Endothelial cell of umbilical vein (primary cell): ENCODE results near the gene ADAMTSL2. TPM values are rescaled to one million over a fixed set of nuclear protein-coding genes. Genes with fewer than 3 reads are reported as not detected.

ENCODE experiments used
- BruUV-seq: library from RNA; stranded (reverse); fragments of 400-500 nt; replicated peaks from 2 replicates; lab custom pipeline; 2021; lab: Mats Ljungman, UMichigan
- CTCF ChIA-PET: fragments of 300-600, 350-600 bp; sonication (Branson Sonifier 250); formaldehyde crosslinking; loops from one replicate; lab custom pipeline; 2021; ENCODE audit warnings: antibody characterized with exemption, inconsistent platforms; lab: Charles Lee
- POLR2A ChIA-PET: fragments of 300-600, 350-600 bp; sonication (Branson Sonifier 250); formaldehyde crosslinking; loops from one replicate; lab custom pipeline; 2021; ENCODE audit warnings: antibody characterized with exemption, inconsistent platforms; lab: Charles Lee
- DNase-seq: peaks from one replicate; pipeline ENCODE4 v3.0.0-alpha.2; 2011; ENCODE audit warnings: low read depth, low spot score
- FAIRE-seq: peaks from 2 replicates; lab custom pipeline; 2011; peaks lifted over from hg19 to GRCh38; lab: Jason Lieb, UNC
- H2AFZ ChIP-seq: 2 replicates; pipeline ENCODE4 v1.6.0; 2012; ENCODE audit warnings: low read depth, low read length, control low read depth, inconsistent platforms
- H3K27ac ChIP-seq: 2 replicates; pipeline ENCODE4 v1.5.1; 2011; ENCODE audit warnings: low read depth, mild to moderate bottlenecking, control low read depth, low read length, moderate library complexity; ENCODE audit not compliant: insufficient read depth
- H3K27me3 ChIP-seq, 2 experiments: 2 replicates each; pipeline versions ENCODE4 v1.6.0 to v1.6.1; 2011; ENCODE audit warnings: low read length in 2 of 2, mixed read lengths in 1 of 2; ENCODE audit not compliant: control insufficient read depth in 2 of 2, insufficient read depth in 2 of 2
- H3K36me3 ChIP-seq, 2 experiments: 2 replicates in 1 of 2; 3 replicates in 1 of 2; pipeline ENCODE4 v1.5.1; 2011; ENCODE audit warnings: low read length in 2 of 2, mild to moderate bottlenecking in 1 of 2, moderate library complexity in 1 of 2; ENCODE audit not compliant: control insufficient read depth in 2 of 2, insufficient read depth in 2 of 2; ENCODE audit errors: extremely low read depth in 1 of 2
- H3K4me1 ChIP-seq: 3 replicates; pipeline ENCODE4 v1.5.1; 2011; ENCODE audit warnings: mild to moderate bottlenecking, low read length; ENCODE audit not compliant: control insufficient read depth, insufficient read depth; ENCODE audit errors: extremely low read depth
- H3K4me2 ChIP-seq: 2 replicates; pipeline ENCODE4 v1.6.1; 2011; ENCODE audit warnings: low read length, control low read depth, mixed read lengths; ENCODE audit not compliant: insufficient read depth
- H3K4me3 ChIP-seq, 3 experiments: fragments of 200-600 bp in 1 of 3; sonication (generic), shearing (Covaris generic) in 1 of 3; replicated peaks in 1 of 3; 2 replicates each; pipeline ENCODE4 v1.5.1; 2011 to 2016; ENCODE audit warnings: control low read depth in 3 of 3, low read length in 3 of 3, mild to moderate bottlenecking in 2 of 3, inconsistent platforms in 1 of 3, low read depth in 1 of 3, moderate library complexity in 1 of 3; ENCODE audit not compliant: insufficient read depth in 1 of 3
- H3K79me2 ChIP-seq: 2 replicates; pipeline ENCODE4 v1.6.0; 2012; ENCODE audit warnings: low read length, inconsistent platforms; ENCODE audit not compliant: control insufficient read depth, insufficient read depth
- H3K9ac ChIP-seq: replicated peaks from 2 replicates; pipeline ENCODE3; 2011; ENCODE audit warnings: low read length, control low read depth; ENCODE audit not compliant: insufficient read depth; ENCODE audit errors: extremely low read depth
- H3K9me1 ChIP-seq: replicated peaks from 3 replicates; pipeline ENCODE4 v1.6.0; 2011; ENCODE audit warnings: mild to moderate bottlenecking, low read length; ENCODE audit not compliant: control insufficient read depth, insufficient read depth; ENCODE audit errors: extremely low read depth
- H3K9me3 ChIP-seq: replicated peaks from 2 replicates; pipeline ENCODE4 v1.5.1; 2012; ENCODE audit warnings: low read length, inconsistent platforms; ENCODE audit not compliant: control insufficient read depth, insufficient read depth
- H4K20me1 ChIP-seq: replicated peaks from 2 replicates; pipeline ENCODE3; 2011; ENCODE audit warnings: mild to moderate bottlenecking, low read length; ENCODE audit not compliant: control insufficient read depth, insufficient read depth; ENCODE audit errors: extremely low read depth
- EZH2 ChIP-seq: IDR thresholded peaks from 2 replicates; pipeline ENCODE4 v1.6.1; 2012; ENCODE audit warnings: borderline replicate concordance, low read depth, mild to moderate bottlenecking, moderate library complexity, low read length, inconsistent platforms; ENCODE audit not compliant: severe bottlenecking
- FOS ChIP-seq: IDR thresholded peaks from 2 replicates; pipeline ENCODE4 v1.6.1; 2011; ENCODE audit warnings: mild to moderate bottlenecking, low read length, moderate library complexity, borderline replicate concordance; ENCODE audit not compliant: insufficient read depth
- GATA2 ChIP-seq: IDR thresholded peaks from 2 replicates; pipeline ENCODE4 v1.7.0; 2011; ENCODE audit warnings: low read depth, mild to moderate bottlenecking, moderate library complexity, mixed read lengths, low read length; ENCODE audit not compliant: insufficient read length, insufficient read depth
- JUN ChIP-seq: IDR thresholded peaks from 2 replicates; pipeline ENCODE4 v1.6.1; 2011; ENCODE audit warnings: borderline replicate concordance, low read depth; ENCODE audit not compliant: insufficient read length, insufficient read depth
- MYC ChIP-seq: IDR thresholded peaks from one replicate; pipeline ENCODE4 v1.6.1; 2011; ENCODE audit warnings: mild to moderate bottlenecking, low read depth, low read length
- POLR2A ChIP-seq: IDR thresholded peaks from 2 replicates; pipeline ENCODE4 v1.6.1; 2012; ENCODE audit warnings: low read depth, mild to moderate bottlenecking, control low read depth, low read length
- POLR2AphosphoS5 ChIP-seq: IDR thresholded peaks from 2 replicates; pipeline ENCODE4 v1.6.1; 2012; ENCODE audit warnings: low read depth, mild to moderate bottlenecking, control low read depth, low read length, moderate library complexity; ENCODE audit not compliant: insufficient read depth
- dilution Hi-C: fragments of 300-500 bp; cut with MboI; formaldehyde crosslinking; loops from one replicate; pipeline ENCODE4 v1.15.0; 2019; ENCODE audit warnings: low sequenced_read_pairs; ENCODE audit not compliant: extremely low pct_ligation_motif_present
- intact Hi-C: fragments of 100-400 bp; cut with micrococcal nuclease; formaldehyde crosslinking; loops from one replicate; pipeline ENCODE4 v1.10.0; 2022
- polyA plus RNA-seq, 4 experiments: library from polyadenylated mRNA; depleted of rRNA in 3 of 4; stranded (reverse) in 3 of 4; unstranded in 1 of 4; fragments of >200 nt; gene quantifications; 2 replicates each; pipeline versions ENCODE4 v1.2.1 to v1.2.3, GENCODE V29; 2011 to 2012; ENCODE audit warnings: missing spikeins in 1 of 4
- total RNA-seq: library from RNA; stranded (reverse); gene quantifications from 2 replicates; pipeline ENCODE4 v1.2.3, GENCODE V29; 2021
- TF ChIP-seq, protein P1 (sequence below), 2 donors: IDR thresholded peaks; 1 replicate in 1 of 2; 2 replicates in 1 of 2; pipeline ENCODE4 v1.5.1; 2011; ENCODE audit warnings: low read length in 2 of 2, mild to moderate bottlenecking in 2 of 2, moderate library complexity in 2 of 2, control low read depth in 1 of 2, inconsistent platforms in 1 of 2, low read depth in 1 of 2; ENCODE audit not compliant: insufficient read depth in 1 of 2; ENCODE audit errors: extremely low read depth in 1 of 2
- TF ChIP-seq, protein P2 (sequence below): IDR thresholded peaks from 2 replicates; pipeline ENCODE4 v1.6.1; 2011; ENCODE audit not compliant: insufficient read depth, insufficient read length

ADAMTSL2 gene
- total and polyA plus RNA-seq, 2 donors (not counting 3 experiments of a cell fraction or from before 2014, with no cell fraction given), result not detected

DNA sequence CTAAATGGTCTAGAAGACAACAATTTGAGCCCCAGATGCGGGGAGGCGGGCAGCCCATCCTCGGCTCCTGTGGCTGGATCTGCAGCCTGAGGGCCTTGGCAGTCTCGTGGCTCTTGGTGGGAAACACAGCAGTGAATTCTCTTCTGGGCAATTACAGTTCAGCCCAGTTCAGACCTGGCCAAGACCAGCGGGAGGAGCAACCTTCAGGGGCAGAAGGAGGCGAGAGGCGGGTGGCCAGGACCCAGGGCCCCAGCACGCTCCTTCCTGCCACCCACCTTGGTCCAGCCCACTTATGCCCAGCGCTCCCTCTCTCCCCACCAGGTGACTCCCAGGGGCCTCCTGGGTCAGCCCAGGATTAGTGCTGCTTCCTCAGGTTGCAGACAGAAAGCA, 17.5 kb upstream of the ADAMTSL2 start:
- H3K9me1 ChIP-seq, result no peaks in the 10 kb centered on the region
- H3K9ac ChIP-seq, result no peak overlapping the region
- H3K36me3 ChIP-seq, result no peaks in the 10 kb centered on the region
- TF ChIP-seq JUN (no peak), EZH2 (no peak), GATA2 (no peak), FOS (no peak), POLR2A (no peak), MYC (no peak), POLR2AphosphoS5 (no peak)
- TF ChIP-seq, protein P1, sequence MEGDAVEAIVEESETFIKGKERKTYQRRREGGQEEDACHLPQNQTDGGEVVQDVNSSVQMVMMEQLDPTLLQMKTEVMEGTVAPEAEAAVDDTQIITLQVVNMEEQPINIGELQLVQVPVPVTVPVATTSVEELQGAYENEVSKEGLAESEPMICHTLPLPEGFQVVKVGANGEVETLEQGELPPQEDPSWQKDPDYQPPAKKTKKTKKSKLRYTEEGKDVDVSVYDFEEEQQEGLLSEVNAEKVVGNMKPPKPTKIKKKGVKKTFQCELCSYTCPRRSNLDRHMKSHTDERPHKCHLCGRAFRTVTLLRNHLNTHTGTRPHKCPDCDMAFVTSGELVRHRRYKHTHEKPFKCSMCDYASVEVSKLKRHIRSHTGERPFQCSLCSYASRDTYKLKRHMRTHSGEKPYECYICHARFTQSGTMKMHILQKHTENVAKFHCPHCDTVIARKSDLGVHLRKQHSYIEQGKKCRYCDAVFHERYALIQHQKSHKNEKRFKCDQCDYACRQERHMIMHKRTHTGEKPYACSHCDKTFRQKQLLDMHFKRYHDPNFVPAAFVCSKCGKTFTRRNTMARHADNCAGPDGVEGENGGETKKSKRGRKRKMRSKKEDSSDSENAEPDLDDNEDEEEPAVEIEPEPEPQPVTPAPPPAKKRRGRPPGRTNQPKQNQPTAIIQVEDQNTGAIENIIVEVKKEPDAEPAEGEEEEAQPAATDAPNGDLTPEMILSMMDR (IDR thresholded peaks at IDR 0.05; ENCODE audit: extremely low read depth in 1 of 2, insufficient read depth in 1 of 2, low read depth in 1 of 2, low read length in 2 of 2), result no peak
- TF ChIP-seq, protein P2, sequence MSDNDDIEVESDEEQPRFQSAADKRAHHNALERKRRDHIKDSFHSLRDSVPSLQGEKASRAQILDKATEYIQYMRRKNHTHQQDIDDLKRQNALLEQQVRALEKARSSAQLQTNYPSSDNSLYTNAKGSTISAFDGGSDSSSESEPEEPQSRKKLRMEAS, result no peak
- FAIRE-seq (no peak), DNase-seq (no peak)
- no peak overlapping the region for H3K27ac ChIP-seq
- no TSS peak for BruUV-seq
- no peak overlapping the region for H3K4me2 ChIP-seq
- H3K4me3 ChIP-seq, result no peak overlapping the region
- H3K9me3 ChIP-seq, result no peaks in the 10 kb centered on the region
- no peaks in the 10 kb centered on the region for H3K79me2 ChIP-seq
- dilution Hi-C loops, result no loop called here
- POLR2A ChIA-PET, result no interaction called here
- CTCF ChIA-PET, result no interaction called here
- no peaks in the 10 kb centered on the region for H3K4me1 ChIP-seq
- intact Hi-C loops, result no loop called here
- no peak overlapping the region for H2AFZ ChIP-seq
- H3K27me3 ChIP-seq, result no peaks in the 10 kb centered on the region
- no peaks in the 10 kb centered on the region for H4K20me1 ChIP-seq
